Activated CD4-positive, alpha-beta T cell treated with anti-CD3 and anti-CD28 coated beads for 4 hours (primary cell): ENCODE measurements around the gene DAGLA.

Experiments used
- DNase-seq, 2 donors: peaks; one replicate each; pipeline ENCODE4 v3.0.0-alpha.2; 2020

DAGLA gene

GRCh38 chr11:61752117-61752924 lies 72.1 kb downstream of the DAGLA start, which contains the start of gene MYRF:
TSS of gene MYRF (plus strand) at chr11:61752636. CDS start at chr11:61752745, 109 bp downstream.
- peak; percentile 35 to 46 for DNase-seq

- no peak for DNase-seq
Measured at GRCh38 chr11:61752925-61753521, 72.8 kb downstream of the DAGLA start.

- no peak for DNase-seq
Measured at GRCh38 chr11:61753672-61754071, 73.5 kb downstream of the DAGLA start.

- DNase-seq, result no peak
Measured at GRCh38 chr11:61754534-61755482, 74.6 kb downstream of the DAGLA start.

- DNase-seq, result no peak
Measured at GRCh38 chr11:61756147-61756451, 75.9 kb downstream of the DAGLA start.

GRCh38 chr11:61756452-61757212 lies 76.4 kb downstream of the DAGLA start:
- DNase-seq, result peak; percentile 21 to 31

GRCh38 chr11:61757213-61757862 lies 77.1 kb downstream of the DAGLA start:
- no peak for DNase-seq

GRCh38 chr11:61760946-61761345 lies 80.8 kb downstream of the DAGLA start:
- no peak for DNase-seq

- no peak for DNase-seq
Measured at GRCh38 chr11:61761440-61762222, 81.4 kb downstream of the DAGLA start.

- no peak for DNase-seq
Measured at GRCh38 chr11:61762223-61762615, 82.0 kb downstream of the DAGLA start.

GRCh38 chr11:61762798-61763197 lies 82.6 kb downstream of the DAGLA start:
- DNase-seq, result no peak

GRCh38 chr11:61763930-61764605 lies 83.9 kb downstream of the DAGLA start:
- no peak for DNase-seq

- no peak for DNase-seq
Measured at GRCh38 chr11:61764606-61765260, 84.5 kb downstream of the DAGLA start.

- DNase-seq, result no peak
Measured at GRCh38 chr11:61765550-61766253, 85.5 kb downstream of the DAGLA start.

GRCh38 chr11:61766353-61766841 lies 86.2 kb downstream of the DAGLA start:
- no peak for DNase-seq

GRCh38 chr11:61768376-61769076 lies 88.3 kb downstream of the DAGLA start:
- DNase-seq, result no peak

GRCh38 chr11:61769169-61769920 lies 89.2 kb downstream of the DAGLA start:
- no peak for DNase-seq
